ENCODE data around the gene PARD3B.

DNA sequence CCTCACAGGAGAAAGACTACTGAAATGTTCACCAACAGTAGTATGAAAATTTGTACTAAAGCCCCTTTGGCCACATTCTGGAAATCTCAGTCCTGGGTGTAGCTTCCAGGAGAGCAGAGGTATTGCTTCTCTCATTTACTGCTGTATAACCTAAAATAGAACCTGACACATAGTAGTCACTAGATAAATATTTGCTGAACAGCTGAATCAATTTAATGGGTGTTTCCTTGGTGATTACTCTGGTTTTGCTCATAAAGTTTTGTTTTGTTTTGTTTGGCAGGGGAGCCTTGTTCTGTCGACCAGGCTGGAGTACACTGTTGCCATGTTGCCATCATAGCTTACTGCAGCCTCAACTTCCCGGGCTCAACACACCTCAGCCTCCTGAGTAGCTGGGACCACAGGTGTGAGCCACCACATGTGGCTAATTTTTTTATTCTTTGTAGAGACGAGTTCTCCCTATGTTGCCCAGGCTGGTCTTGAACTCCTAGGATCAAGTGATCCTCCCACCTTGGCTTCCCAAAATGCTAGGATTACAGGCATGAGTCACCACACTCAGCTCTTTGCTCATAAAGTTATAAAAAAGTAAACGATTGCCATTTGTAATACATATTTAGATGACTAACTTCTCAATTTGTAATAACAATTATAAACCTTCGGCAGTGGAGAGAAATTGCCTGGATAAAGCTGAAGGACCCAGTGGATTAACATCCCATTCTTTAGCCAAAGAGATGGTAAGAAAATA, 11.5 kb upstream of the PARD3B start:
- no peak for TF ChIP-seq POLR2AphosphoS5 (IDR thresholded peaks at IDR 0.05; ENCODE audit: low read depth)
- TF ChIP-seq, protein P1, sequence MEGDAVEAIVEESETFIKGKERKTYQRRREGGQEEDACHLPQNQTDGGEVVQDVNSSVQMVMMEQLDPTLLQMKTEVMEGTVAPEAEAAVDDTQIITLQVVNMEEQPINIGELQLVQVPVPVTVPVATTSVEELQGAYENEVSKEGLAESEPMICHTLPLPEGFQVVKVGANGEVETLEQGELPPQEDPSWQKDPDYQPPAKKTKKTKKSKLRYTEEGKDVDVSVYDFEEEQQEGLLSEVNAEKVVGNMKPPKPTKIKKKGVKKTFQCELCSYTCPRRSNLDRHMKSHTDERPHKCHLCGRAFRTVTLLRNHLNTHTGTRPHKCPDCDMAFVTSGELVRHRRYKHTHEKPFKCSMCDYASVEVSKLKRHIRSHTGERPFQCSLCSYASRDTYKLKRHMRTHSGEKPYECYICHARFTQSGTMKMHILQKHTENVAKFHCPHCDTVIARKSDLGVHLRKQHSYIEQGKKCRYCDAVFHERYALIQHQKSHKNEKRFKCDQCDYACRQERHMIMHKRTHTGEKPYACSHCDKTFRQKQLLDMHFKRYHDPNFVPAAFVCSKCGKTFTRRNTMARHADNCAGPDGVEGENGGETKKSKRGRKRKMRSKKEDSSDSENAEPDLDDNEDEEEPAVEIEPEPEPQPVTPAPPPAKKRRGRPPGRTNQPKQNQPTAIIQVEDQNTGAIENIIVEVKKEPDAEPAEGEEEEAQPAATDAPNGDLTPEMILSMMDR (conservative IDR thresholded peaks at IDR 0.05; ENCODE audit: low read depth in 2 of 2) = no peak
- TF ChIP-seq EZH2phosphoT487 (IDR thresholded peaks at IDR 0.05; ENCODE audit: unreplicated experiment) = no peak
- no peak for TF ChIP-seq REST (IDR thresholded peaks at IDR 0.05; ENCODE audit: unreplicated experiment)
- TF ChIP-seq EZH2 (IDR thresholded peaks at IDR 0.05; ENCODE audit: low read depth, unreplicated experiment) = no peak
- TF ChIP-seq CREB1 (CRISPR knock-in tag; IDR thresholded peaks at IDR 0.05; ENCODE audit: low read depth) = no peak
- TF ChIP-seq ETS1 (IDR thresholded peaks at IDR 0.05) = no peak
- no peak for TF ChIP-seq ZNF331 (CRISPR knock-in tag; IDR thresholded peaks at IDR 0.05; ENCODE audit: low read depth)
